Brain microvascular endothelial cell (primary cell): Measurements from ENCODE around the gene FAM110D.

Experiments
- DNase-seq: peaks from one replicate; pipeline ENCODE4 v3.0.0-alpha.2; 2020
- H3K27ac ChIP-seq: fragments of 250-450 bp; sonication (Bioruptor Pico); 2 replicates; pipeline ENCODE4 v1.5.1; 2020; ENCODE audit warnings: mild to moderate bottlenecking, moderate library complexity
- H3K27me3 ChIP-seq: fragments of 250-450 bp; sonication (Bioruptor Pico); replicated peaks from 2 replicates; pipeline ENCODE4 v1.5.1; 2020; ENCODE audit warnings: mild to moderate bottlenecking
- H3K36me3 ChIP-seq: fragments of 250-450 bp; sonication (Bioruptor Pico); replicated peaks from 2 replicates; pipeline ENCODE4 v1.5.1; 2020; ENCODE audit warnings: mild to moderate bottlenecking
- H3K4me3 ChIP-seq: 2 replicates; pipeline ENCODE4 v1.5.1; 2011; ENCODE audit warnings: low read depth, mild to moderate bottlenecking, control low read depth, low read length, moderate library complexity
- CTCF ChIP-seq: IDR thresholded peaks from 2 replicates; pipeline ENCODE4 v1.5.1; 2011; ENCODE audit warnings: low read depth, mild to moderate bottlenecking, moderate library complexity, low read length, control low read depth, inconsistent platforms; ENCODE audit errors: missing control alignments
- in situ Hi-C: cut with HindIII; loops from 2 replicates; pipeline ENCODE4 v1.10.0; 2017; ENCODE audit warnings: low sequenced_read_pairs, low pct_ligation_motif_present

FAM110D gene

GRCh38 chr1:26213335-26213905, 54.5 kb downstream of the FAM110D start:
- TF ChIP-seq CTCF: no peak
- Histone ChIP-seq H3K27me3 (no peaks in the 10 kb centered on the region), H3K4me3 (no peak overlapping the region), H3K36me3 (no peaks in the 10 kb centered on the region), H3K27ac (no peak overlapping the region)
- no peak for DNase-seq
- in situ Hi-C loops: no loop called here
